ENCODE results near the gene MTMR1.

The MTMR1 gene

DNA sequence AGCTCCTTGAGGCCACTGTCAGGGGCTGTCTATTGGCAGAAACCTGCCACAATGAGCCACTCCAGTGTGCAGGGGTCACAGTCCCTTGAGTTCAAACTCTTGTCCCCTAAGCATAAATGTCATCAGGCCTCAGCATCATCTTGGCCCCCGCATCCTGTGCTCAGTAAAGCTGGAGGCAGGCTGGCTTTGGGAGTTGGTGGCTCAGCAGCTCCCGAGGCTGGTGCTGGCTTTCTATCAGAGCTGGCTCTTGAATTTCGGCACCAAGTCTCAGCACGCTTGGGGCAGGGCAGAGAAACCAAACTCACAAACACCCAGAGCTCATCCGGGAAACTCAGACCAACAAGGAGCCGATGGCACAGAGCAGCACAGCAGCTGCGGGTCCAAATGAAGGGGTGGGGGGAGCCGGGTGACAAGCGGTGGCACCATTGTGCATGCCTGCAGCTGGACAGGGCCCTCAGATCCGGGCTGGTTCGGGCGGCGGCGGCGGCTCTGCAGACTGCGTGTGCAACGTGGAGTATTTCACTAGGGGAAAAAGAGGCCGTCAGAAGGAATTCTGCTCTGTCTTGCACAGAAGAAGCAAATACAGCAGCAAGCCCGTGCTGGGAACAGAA is 75.5 kb downstream of the MTMR1 start:
- TF ChIP-seq, protein P1, sequence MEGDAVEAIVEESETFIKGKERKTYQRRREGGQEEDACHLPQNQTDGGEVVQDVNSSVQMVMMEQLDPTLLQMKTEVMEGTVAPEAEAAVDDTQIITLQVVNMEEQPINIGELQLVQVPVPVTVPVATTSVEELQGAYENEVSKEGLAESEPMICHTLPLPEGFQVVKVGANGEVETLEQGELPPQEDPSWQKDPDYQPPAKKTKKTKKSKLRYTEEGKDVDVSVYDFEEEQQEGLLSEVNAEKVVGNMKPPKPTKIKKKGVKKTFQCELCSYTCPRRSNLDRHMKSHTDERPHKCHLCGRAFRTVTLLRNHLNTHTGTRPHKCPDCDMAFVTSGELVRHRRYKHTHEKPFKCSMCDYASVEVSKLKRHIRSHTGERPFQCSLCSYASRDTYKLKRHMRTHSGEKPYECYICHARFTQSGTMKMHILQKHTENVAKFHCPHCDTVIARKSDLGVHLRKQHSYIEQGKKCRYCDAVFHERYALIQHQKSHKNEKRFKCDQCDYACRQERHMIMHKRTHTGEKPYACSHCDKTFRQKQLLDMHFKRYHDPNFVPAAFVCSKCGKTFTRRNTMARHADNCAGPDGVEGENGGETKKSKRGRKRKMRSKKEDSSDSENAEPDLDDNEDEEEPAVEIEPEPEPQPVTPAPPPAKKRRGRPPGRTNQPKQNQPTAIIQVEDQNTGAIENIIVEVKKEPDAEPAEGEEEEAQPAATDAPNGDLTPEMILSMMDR (IDR thresholded peaks at IDR 0.05) = no peak
- Histone ChIP-seq H3K4me1 (ENCODE audit: control insufficient read depth in 1 of 2, insufficient read depth in 1 of 2, low read depth in 1 of 2, low read length in 1 of 2) (peaks cover 8 to 12% of the 10 kb centered on the region in 2 experiments), H3K36me3 (peaks cover 17% of the 10 kb centered on the region), H3K4me3 (ENCODE audit: low read depth in 1 of 2, low read length in 1 of 2) (no peak overlapping the region), H3K27ac (no peak overlapping the region), H3K9me3 (no peaks in the 10 kb centered on the region), H3K27me3 (no peaks in the 10 kb centered on the region)

DNA sequence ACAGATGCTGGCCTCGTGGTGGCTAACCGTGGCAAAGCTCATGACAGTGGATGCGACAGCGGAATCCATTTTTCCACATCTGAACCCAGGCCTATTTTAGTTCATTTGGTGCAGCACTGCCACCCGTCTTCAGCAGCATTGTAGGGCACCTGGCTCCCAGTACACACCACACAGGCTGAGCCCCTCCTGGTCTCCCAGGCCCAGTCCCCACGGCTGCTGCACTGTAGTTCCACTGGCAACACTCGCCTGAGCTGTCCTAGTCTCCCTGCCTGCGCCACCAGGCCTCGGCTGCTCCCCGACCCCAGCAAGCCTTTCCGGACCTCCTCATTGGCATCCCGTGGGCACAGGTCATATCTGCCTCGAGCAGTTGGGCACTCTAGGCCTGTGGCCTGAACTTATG is 76.2 kb downstream of the MTMR1 start:
- no peaks in the 10 kb centered on the region for H3K9me3 ChIP-seq
- peaks cover 8 to 12% of the 10 kb centered on the region in 2 experiments for H3K4me1 ChIP-seq (ENCODE audit: control insufficient read depth in 1 of 2, insufficient read depth in 1 of 2, low read depth in 1 of 2, low read length in 1 of 2)
- H3K27ac ChIP-seq = no peak overlapping the region
- TF ChIP-seq, protein P1 (IDR thresholded peaks at IDR 0.05) = no peak
- peaks cover 13% of the 10 kb centered on the region for H3K36me3 ChIP-seq
- H3K4me3 ChIP-seq (ENCODE audit: low read depth in 1 of 2, low read length in 1 of 2) = no peak overlapping the region
- no peaks in the 10 kb centered on the region for H3K27me3 ChIP-seq

DNA sequence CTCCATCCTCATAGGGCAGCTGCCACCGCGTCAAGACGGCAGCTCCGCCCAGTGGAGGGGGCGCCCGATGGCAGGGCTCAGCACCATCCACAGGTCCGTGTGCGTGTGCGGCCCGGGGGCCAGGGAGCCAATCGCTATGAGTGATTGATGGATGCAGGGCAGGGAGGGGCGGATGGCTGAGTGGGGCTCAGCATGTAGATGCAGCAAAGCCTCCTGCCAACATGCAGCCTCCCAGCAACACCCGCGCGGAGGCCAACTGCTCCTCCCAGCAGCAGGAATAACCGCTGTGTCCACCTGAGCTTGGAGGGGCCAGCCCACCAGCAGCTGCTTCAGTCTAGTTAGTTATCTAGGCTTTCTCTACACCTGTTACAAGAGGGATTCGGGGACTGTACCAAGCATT is 77.4 kb downstream of the MTMR1 start:
- H3K4me3 ChIP-seq (ENCODE audit: low read depth in 1 of 2, low read length in 1 of 2) = no peak overlapping the region
- TF ChIP-seq, protein P1 (IDR thresholded peaks at IDR 0.05) = no peak
- peaks cover 4% of the 10 kb centered on the region for H3K36me3 ChIP-seq
- H3K4me1 ChIP-seq (ENCODE audit: control insufficient read depth in 1 of 2, insufficient read depth in 1 of 2, low read depth in 1 of 2, low read length in 1 of 2) = peaks cover 8 to 12% of the 10 kb centered on the region in 2 experiments
- H3K27me3 ChIP-seq = no peaks in the 10 kb centered on the region
- H3K27ac ChIP-seq = no peak overlapping the region
- H3K9me3 ChIP-seq = no peaks in the 10 kb centered on the region

DNA sequence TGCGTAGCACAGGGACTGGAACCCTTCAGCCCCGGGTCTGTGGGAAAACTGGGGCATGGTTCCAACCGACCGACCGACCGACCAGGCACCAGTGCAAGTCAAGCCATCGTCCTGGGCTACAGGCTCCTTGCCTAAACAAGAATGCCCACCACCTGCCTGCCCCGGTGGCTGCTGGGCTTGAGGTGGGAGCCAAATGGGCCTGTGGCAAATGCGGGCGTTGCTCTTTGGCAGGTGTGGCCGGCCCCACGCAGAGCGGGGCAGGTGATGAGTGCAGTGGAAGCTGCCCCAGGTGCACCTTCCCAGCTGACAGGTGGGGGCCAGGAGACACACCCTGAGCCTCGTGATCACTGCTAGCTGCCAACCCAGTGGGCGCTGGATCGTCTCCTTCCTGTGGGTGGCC is 77.9 kb downstream of the MTMR1 start:
- TF ChIP-seq, protein P1 (IDR thresholded peaks at IDR 0.05) = no peak
- Histone ChIP-seq H3K27ac (no peak overlapping the region), H3K4me3 (ENCODE audit: low read depth in 1 of 2, low read length in 1 of 2) (no peak overlapping the region), H3K4me1 (ENCODE audit: control insufficient read depth in 1 of 2, insufficient read depth in 1 of 2, low read depth in 1 of 2, low read length in 1 of 2) (peaks cover 8 to 12% of the 10 kb centered on the region in 2 experiments), H3K9me3 (no peaks in the 10 kb centered on the region), H3K27me3 (no peaks in the 10 kb centered on the region), H3K36me3 (no peaks in the 10 kb centered on the region)

- TF ChIP-seq, protein P1 (IDR thresholded peaks at IDR 0.05) = peak; percentile 70
- H3K9me3 ChIP-seq = no peaks in the 10 kb centered on the region
- no peaks in the 10 kb centered on the region for H3K27me3 ChIP-seq
- no peaks in the 10 kb centered on the region for H3K36me3 ChIP-seq
- H3K4me3 ChIP-seq (ENCODE audit: low read depth in 1 of 2, low read length in 1 of 2) = no peak overlapping the region
- no peak overlapping the region for H3K27ac ChIP-seq
- peaks cover 4 to 9% of the 10 kb centered on the region in 2 experiments for H3K4me1 ChIP-seq (ENCODE audit: control insufficient read depth in 1 of 2, insufficient read depth in 1 of 2, low read depth in 1 of 2, low read length in 1 of 2)
Measured at GRCh38 chrX:150772150-150772970, 79.2 kb downstream of the MTMR1 start.
